Testis (tissue), 3 donors: ENCODE results near the gene VOPP1. TPM values are rescaled to one million over a fixed set of nuclear protein-coding genes. Genes with fewer than 3 reads are reported as not detected.

Experiments
- DNase-seq: peaks from one replicate; pipeline ENCODE4 v3.0.0-alpha.2; 2019
- H3K27ac ChIP-seq, 2 donors: fragments of 200-600 bp; sonication (generic); one replicate each; pipeline ENCODE4 v1.5.1; 2019
- H3K27me3 ChIP-seq: fragments of 200-600 bp; sonication (generic); one replicate; pipeline ENCODE4 v1.5.1; 2019
- H3K36me3 ChIP-seq: fragments of 200-600 bp; sonication (generic); one replicate; pipeline ENCODE4 v1.5.1; 2017; ENCODE audit warnings: low read depth; ENCODE audit errors: missing control alignments
- H3K4me1 ChIP-seq: fragments of 200-600 bp; sonication (generic); one replicate; pipeline ENCODE4 v1.5.1; 2019
- H3K4me3 ChIP-seq, 2 donors: fragments of 200-600 bp; sonication (generic); one replicate each; pipeline ENCODE4 v1.5.1; 2017 to 2019
- H3K9me3 ChIP-seq: fragments of 200-600 bp; sonication (generic); one replicate; pipeline ENCODE4 v1.5.1; 2017
- CTCF ChIP-seq, 3 experiments: fragments of 450-650 bp in 2 of 3; fragments of 200-600 bp in 1 of 3; sonication (generic) in 1 of 3; IDR thresholded peaks; one replicate each; pipeline ENCODE4 v1.5.1; 2016 to 2019; ENCODE audit warnings: antibody characterized with exemption in 3 of 3, mild to moderate bottlenecking in 2 of 3, moderate library complexity in 1 of 3
- POLR2A ChIP-seq: fragments of 450-650 bp; IDR thresholded peaks from one replicate; pipeline ENCODE4 v1.6.1; 2017; ENCODE audit warnings: antibody characterized with exemption, mild to moderate bottlenecking, moderate library complexity
- WGBS, 2 donors: methylation state at CpG; one replicate each; pipeline ENCODE4 v1.1.5; 2018; 5-methylcytosine and 5-hydroxymethylcytosine counted together
- intact Hi-C: fragments of 100-400 bp; cut with DNase I; formaldehyde crosslinking; loops from one replicate; pipeline ENCODE4 v1.15.1; 2023; ENCODE audit warnings: low total_unique reads
- polyA plus RNA-seq: library from polyadenylated mRNA; stranded (reverse); fragments of 350-450 nt; fragmentation: Illumina TruSeq; extraction: RNeasy Lipid Tissue Mini Kit (QIAGEN cat#74804); gene quantifications from one replicate; pipeline ENCODE4 v1.2.3, GENCODE V29; 2014; ENCODE audit warnings: low read depth, low replicate concordance; ENCODE audit not compliant: insufficient read depth
- total RNA-seq, 2 donors: library from RNA; depleted of rRNA; stranded (reverse); fragments of >200 nt; gene quantifications; one replicate each; pipeline ENCODE4 v1.2.3, GENCODE V29; 2016

The VOPP1 gene
- total and polyA plus RNA-seq, 3 donors from 2014 or later, result 25.0 to 29.3 (median 26.6) TPM

- Histone ChIP-seq H3K36me3 (no peaks in the 10 kb centered on the region), H3K27ac (no peak overlapping the region), H3K4me3 (no peak overlapping the region), H3K27me3 (no peaks in the 10 kb centered on the region), H3K9me3 (no peaks in the 10 kb centered on the region), H3K4me1 (no peaks in the 10 kb centered on the region)
- TF ChIP-seq CTCF (IDR thresholded peaks at IDR 0.05) (no peak), POLR2A (no peak)
- no peak for DNase-seq
- intact Hi-C loops, result no loop called here
- WGBS, 2 donors, result 44 to 58% methylated on average over 3 of the region's 3 CpGs
These were observed 70.7 kb downstream of the VOPP1 start for GRCh38 chr7:55501611-55502010.

- intact Hi-C loops, result no loop called here
- Histone ChIP-seq H3K4me1 (no peaks in the 10 kb centered on the region), H3K27ac (no peak overlapping the region), H3K27me3 (no peaks in the 10 kb centered on the region), H3K36me3 (no peaks in the 10 kb centered on the region), H3K9me3 (no peaks in the 10 kb centered on the region), H3K4me3 (no peak overlapping the region)
- WGBS, 2 donors, result 58 to 67% methylated on average over 5 to 7 of the region's 7 CpGs
- DNase-seq, result no peak
- TF ChIP-seq CTCF (IDR thresholded peaks at IDR 0.05) (no peak), POLR2A (no peak)
These were observed 72.1 kb downstream of the VOPP1 start for GRCh38 chr7:55500117-55500756.

GRCh38 chr7:55499591-55499990 lies 72.7 kb downstream of the VOPP1 start:
- Histone ChIP-seq H3K27me3 (no peaks in the 10 kb centered on the region), H3K4me1 (no peaks in the 10 kb centered on the region), H3K4me3 (no peak overlapping the region), H3K36me3 (no peaks in the 10 kb centered on the region), H3K9me3 (no peaks in the 10 kb centered on the region), H3K27ac (no peak overlapping the region)
- intact Hi-C loops, result no loop called here
- TF ChIP-seq CTCF (IDR thresholded peaks at IDR 0.05), result no peak
- TF ChIP-seq POLR2A, result no peak
- no peak for DNase-seq
- whole genome bisulfite sequencing, 2 donors, result 93 to 94% methylated on average over 12 of the region's 12 CpGs

- no peaks in the 10 kb centered on the region for H3K4me1 ChIP-seq
- H3K4me3 ChIP-seq, result no peak overlapping the region
- no peaks in the 10 kb centered on the region for H3K9me3 ChIP-seq
- 71 to 72% methylated on average over 4 of the region's 4 CpGs for WGBS, 2 donors
- H3K36me3 ChIP-seq, result no peaks in the 10 kb centered on the region
- DNase-seq, result no peak
- no peaks in the 10 kb centered on the region for H3K27me3 ChIP-seq
- intact Hi-C loops, result no loop called here
- H3K27ac ChIP-seq, result no peak overlapping the region
- TF ChIP-seq POLR2A, result no peak
- no peak for TF ChIP-seq CTCF (IDR thresholded peaks at IDR 0.05)
These were observed 73.5 kb downstream of the VOPP1 start for GRCh38 chr7:55498770-55499169.

- WGBS, 2 donors, result 86 to 100% methylated on average over 3 to 7 of the region's 7 CpGs
These were observed 74.2 kb downstream of the VOPP1 start for GRCh38 chr7:55498142-55498541.

More at GRCh38 chr7:55498142-55498541, 74.2 kb downstream of the VOPP1 start:
- Histone ChIP-seq H3K4me3 (no peak overlapping the region), H3K36me3 (no peaks in the 10 kb centered on the region), H3K9me3 (no peaks in the 10 kb centered on the region), H3K27me3 (no peaks in the 10 kb centered on the region), H3K27ac (no peak overlapping the region), H3K4me1 (no peaks in the 10 kb centered on the region)
- DNase-seq, result no peak
- TF ChIP-seq POLR2A, result no peak
- TF ChIP-seq CTCF (IDR thresholded peaks at IDR 0.05), result no peak
- intact Hi-C loops, result no loop called here
